HG03354 (cell line): ENCODE measurements around the gene MPL.

Experiments
- ATAC-seq: cut with Tn5 transposase; IDR thresholded peaks from one replicate; pipeline ENCODE4 v1.9.1; 2021; ENCODE audit warnings: mild to moderate bottlenecking; ENCODE audit not compliant: unreplicated experiment, poor library complexity, severe bottlenecking

MPL gene

DNA sequence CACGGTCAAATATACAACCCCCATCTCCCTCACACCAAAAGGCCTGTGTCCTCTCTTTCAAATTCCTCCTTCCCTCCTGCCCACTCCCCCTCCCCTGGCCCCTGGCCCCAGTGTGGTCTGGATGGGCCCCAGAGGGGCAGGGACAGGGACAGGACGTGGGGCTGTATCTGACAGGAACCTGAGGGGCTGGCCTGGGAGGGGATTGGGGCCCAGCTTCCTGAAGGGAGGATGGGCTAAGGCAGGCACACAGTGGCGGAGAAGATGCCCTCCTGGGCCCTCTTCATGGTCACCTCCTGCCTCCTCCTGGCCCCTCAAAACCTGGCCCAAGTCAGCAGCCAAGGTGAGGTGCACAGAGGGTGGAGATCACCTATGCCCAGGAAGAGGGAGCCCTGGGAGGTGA, at the start of gene MPL:
TSS of gene MPL (plus strand) at position 231 of the 400 bp plus-strand sequence. CDS start at position 262, 31 bp downstream.
- ATAC-seq, result no peak

DNA sequence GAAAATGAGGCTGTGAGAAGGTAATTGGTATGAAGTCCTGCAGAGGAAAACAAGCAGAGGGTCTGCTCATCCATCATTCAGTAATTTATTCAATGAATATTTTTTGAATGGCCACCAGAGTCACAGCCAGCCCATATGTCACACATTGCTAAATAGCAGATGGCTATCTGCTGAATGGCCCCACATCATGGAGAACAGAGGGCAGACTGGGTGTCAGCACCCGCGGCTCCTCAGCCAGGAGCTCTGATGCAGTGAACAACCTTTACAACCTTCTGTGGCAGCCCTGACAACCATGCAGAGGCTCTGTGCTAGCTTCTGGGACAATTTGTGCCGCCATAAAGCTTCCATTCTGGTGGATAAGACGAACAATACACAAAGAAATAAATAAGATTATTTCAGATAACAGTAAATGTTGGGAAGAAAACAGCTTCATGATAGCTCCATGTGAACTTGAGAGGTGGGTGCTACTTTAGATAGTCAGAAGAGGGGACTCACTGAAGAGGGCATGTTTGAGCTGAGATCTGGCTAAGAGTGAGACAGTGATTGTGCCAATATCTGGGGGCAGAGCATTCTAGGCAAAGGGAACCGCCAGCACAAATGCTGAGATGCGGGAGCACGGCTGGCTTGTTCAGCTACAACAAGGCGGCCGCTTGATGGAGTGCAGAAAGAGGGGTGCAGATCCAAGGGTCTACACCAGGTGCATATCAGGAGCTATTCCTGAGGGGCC, 49.4 kb upstream of the MPL start:
- no peak for ATAC-seq

DNA sequence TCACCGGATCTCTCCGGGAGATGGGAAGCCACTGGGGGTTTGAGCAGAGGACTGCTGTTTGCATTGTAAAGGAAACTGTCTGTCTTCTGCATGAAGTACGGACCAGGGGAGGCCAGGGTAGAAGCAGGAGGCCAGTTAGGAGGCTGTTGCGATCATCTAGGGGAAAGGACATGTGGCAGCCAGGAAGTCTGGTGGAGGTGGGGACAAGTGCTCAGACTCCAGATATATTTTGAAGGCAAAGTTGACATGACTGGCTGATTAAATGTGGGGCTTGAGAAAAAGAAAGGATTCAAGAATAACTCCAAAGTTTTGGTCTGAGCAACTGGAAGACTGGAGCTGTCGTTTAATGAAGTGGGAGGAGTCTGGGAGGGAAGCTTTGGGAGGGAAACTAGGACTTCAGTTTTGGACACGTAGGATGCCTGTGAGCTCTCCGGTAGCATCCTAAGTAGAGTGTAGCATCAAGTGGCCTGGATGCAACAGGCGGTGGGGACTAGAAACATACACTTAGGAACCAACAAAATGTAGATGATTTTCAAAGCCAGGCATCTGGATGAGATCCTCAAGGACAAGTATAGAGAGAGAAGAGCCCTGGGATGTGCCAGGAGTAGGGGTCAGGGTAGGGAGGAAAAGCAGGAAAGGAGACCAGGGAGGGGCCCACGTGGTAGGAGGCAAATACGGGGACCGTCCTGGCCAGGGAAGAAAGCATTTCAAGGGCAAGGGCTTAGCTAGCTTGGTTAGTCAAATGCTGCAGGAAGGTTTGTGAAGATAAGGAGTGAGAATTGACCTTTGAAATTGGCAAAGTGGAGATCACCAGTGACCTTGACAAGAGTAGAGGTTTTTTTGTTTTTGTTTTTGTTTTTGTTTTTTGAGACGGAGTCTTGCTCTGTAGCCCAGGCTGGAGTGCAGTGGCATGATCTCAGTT, 48.6 kb upstream of the MPL start:
- no peak for ATAC-seq

DNA sequence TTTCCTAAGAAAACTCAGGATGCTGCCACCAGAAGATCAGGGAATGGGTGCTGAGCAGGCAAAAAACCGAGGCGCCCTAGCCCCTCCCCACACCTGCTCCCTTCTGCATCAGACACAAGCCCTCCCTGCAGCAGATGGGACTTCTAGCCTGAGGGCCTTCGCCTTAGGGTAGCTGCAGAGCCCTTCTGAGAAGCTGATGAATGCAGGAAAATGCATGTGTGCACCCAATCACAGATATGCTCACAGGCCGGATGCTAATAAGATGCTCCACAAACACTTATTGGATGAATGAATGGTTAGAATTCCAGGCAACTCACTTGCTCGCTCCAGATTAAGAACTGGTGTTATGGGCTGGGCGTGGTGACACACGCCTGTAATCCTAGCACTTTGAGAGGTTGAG, 45.4 kb upstream of the MPL start:
- ATAC-seq, result no peak

DNA sequence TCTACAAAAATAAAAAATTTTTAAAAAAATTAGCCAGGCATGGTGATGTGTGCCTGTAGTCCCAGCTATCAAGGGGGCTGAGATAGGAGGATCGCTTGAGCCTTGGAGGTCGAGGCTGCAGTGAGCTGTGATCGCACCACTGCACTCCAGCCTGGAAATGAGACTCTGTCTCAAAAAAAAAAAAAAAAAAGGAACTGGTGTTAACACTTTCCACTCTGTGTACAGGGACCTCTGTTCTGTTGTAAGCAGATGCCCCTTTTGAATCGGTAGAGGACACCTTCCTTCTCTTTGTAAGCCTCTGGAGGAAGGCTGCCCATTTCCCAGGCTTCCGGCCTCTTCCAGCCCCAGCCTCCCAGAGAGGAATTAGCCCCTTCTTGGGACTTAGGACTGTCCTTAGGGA, 44.9 kb upstream of the MPL start:
- no peak for ATAC-seq

DNA sequence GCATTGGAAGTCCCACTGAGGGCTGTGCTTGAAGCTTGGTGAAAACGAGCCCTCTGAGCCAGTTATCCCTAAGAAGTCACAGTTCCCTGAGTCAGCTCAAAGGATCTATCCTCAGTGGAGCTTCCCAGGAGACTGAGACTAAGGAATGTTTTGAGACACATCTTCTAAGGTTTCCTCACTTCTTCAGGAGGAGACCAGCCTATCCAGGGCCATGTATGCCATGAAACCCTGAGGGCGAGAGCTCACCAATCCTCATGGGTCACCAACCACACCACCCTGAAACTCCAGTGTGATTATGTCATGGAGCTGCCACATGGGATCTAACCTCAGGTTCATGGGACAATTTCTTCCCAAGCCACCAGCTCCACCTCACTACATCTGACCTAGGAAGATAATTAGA, 44.4 kb upstream of the MPL start:
- ATAC-seq, result no peak

DNA sequence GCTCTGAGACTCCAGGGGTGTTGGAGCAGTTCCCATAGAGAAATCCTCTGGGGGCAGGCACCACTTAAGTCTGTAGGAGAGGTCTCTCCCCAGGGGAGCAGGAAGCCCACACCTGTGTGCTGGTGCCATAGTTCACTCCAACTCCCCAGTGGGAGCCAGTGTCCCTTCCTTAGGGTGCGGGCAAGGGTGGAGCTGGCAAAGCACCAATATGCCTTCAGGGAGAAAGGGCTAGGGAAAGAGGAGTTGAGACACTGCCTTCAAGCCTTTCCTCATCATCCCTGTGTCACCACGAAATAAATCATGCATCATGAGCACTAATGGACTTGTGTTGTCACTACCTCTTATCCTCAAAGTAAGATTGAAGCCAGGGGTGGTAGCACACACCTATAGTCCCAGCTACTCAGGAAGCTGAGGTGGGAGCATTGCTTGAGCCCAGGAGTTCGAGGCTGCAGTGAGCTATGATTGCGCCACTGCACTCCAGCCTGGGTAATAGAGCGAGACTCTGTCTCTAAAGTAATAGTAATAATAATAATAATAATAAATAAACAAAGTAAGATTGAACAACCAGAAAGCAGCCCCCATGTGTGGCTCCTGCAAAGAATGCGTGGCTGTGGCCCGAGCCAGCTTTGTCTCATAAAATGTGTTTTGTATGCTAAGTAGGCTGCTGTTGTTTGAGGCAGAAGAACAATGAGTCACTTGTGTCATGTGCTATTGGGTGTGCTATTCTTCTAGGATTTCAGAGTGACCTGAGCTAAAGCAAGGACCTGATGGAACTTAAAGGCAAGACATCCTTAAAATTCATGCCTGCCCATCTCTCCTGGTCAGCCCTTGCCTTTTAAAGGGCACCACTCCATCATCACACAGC, 43.5 kb upstream of the MPL start:
- no peak for ATAC-seq

DNA sequence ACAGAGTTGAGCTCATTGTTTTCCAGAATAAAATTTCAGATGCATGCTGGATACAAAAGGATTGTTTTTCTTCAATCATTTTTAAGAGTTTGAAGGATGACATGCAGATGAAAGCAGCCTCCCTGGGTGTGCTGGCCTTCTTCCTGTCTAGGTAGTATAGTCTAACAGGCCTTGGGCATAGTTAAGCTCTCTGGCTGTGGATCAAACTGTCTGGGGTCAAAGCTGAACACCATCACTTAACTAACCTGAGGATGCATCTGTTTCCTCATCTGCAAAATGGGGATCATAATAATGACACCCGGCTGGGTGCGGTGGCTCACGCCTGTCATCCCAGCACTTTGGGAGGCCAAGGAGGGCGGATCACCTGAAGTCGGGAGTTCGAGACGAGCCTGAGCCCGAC, 42.9 kb upstream of the MPL start:
- no peak for ATAC-seq

DNA sequence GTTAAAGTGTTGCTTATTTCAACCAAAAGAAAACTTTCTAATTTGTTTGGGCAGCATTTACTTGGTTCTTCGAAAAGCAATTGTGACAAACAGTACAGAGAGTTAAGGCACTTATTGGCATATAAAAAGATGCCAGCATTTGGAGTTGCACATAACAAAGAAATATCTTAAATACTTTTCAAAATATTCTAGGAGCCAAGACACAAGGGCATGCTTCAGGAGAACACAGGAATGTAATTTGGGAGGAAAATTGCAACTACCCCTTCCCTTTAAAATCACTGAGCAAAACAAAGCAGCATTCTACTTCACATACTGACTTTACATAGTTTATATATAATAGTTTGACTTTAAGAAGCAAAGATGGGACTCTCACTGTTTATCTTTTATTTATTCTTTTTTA, 41.4 kb upstream of the MPL start:
- no peak for ATAC-seq

DNA sequence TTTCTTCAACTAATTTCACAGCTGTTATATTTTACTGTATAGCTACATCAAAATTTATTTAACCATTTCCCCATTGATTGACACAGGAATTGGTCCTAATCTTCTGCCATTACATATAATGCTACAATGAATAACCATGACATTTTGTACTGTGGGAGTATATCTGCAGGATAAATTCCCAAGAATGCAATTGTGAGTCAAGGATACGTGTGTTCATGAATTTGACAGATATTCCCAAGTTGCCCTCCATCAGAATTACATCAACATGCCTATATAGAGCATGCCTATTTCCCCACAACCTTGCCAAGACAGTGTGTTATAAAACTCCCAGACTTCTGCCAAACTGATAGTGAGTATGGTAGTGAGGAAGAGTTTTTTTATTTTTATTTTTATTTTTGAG, 39.6 kb upstream of the MPL start:
- no peak for ATAC-seq

DNA sequence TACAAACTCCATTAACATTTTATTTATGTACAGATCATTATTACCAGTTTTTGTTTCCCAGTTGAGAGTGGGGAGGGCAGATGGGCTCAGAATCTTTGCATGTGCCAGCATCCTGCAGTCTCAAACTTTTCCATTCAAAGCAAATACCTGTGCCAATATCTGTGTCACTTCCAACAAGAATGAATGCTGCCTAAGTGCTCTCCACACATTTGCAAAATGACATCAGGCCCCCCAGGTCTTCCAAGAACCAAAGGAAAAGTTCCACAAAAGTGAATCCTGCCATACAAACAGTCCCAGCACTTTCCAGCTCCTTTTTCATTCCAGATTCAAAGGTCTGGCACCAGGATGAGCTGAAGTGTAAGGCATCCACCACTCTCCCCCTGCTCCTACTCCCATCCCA, 38.5 kb upstream of the MPL start:
- no peak for ATAC-seq

DNA sequence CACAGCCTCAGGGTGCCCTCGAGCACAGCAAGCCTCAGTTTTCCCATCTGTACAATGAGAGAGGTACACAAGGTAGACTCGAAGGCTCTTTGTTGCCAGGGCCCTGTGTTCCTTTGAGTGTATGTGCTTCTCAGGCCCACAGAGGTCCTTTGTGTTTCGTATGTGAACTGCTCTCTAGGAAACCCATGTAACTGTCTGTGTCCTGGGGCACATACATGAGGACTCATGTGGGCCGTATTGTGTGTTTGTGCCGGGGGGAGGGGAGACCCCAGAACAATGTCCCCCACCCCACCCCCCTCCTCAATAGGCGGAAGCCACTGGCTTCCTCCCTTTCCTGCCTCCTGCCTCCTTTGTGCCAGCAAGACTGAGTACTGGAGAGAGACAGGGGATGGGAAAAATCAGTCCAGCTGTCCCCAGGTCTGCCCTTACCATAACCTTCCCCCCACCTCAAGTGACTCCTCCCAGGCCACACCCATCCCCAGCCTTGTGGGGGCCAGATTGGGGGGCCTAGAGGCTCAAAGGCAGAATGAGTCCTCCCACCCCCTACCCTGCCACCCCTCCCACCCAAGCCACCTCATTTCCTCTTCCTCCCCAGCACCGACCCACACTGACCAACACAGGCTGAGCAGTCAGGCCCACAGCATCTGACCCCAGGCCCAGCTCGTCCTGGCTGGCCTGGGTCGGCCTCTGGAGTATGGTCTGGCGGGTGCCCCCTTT, 37.1 kb upstream of the MPL start, which contains the start of gene TIE1:
TSS of gene TIE1 (plus strand) at position 605 of the 717 bp plus-strand sequence. CDS start at position 695, 90 bp downstream.
- ATAC-seq, result no peak

DNA sequence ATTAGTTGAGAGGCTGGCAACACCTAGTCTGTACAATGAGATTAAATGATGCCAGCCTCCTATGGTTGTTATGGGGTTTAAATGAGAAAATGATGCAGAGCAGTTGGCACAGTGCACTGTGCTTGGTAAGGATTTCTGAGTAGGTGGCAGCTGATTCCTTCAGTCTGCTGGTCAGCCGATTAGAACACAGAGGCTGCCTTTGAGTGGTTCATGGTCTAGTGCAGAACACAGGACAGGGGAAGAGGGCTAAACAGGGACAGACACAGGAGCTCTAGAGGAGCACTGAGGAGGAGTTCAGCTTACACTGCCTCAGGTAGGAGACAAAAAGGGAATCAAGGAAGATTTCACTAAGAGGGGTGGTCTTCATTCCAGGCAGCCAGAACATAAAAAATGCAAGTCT, 35.4 kb upstream of the MPL start:
- no peak for ATAC-seq

DNA sequence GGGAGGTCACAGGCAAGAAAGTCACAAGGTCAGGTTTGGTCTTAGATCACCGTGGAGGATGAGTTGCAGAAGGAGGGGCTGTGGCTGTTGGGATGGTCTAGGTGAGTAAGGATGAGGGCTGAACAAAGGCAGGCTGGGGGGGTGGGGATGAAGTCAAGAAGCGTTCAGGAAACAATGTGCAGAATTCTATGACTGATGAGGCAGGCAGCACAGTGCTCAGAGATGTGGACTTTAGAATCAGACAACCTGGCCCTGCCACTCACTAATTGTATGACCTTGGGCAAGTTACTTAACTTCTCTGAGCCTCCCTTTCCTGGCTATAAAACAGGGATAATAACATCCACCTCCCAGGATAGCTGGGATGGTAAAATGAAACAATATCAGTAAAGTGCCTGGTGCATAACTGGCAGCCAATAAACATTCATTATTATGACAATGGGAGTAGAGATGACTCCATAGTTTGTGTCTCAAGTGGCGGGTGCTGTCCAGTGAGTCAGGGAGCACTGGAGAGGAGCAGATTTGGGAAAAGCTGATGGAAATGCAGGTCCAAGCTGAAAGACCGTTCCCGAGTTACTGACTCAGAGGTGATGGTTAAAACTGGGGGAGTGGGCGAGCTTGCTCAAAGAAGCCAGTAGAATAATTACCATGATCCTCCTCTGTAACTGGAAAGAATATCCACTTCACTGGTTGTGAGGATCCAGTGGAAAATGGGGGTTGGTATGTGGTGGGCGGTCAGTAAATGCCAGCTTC, 34.7 kb upstream of the MPL start:
- no peak for ATAC-seq

DNA sequence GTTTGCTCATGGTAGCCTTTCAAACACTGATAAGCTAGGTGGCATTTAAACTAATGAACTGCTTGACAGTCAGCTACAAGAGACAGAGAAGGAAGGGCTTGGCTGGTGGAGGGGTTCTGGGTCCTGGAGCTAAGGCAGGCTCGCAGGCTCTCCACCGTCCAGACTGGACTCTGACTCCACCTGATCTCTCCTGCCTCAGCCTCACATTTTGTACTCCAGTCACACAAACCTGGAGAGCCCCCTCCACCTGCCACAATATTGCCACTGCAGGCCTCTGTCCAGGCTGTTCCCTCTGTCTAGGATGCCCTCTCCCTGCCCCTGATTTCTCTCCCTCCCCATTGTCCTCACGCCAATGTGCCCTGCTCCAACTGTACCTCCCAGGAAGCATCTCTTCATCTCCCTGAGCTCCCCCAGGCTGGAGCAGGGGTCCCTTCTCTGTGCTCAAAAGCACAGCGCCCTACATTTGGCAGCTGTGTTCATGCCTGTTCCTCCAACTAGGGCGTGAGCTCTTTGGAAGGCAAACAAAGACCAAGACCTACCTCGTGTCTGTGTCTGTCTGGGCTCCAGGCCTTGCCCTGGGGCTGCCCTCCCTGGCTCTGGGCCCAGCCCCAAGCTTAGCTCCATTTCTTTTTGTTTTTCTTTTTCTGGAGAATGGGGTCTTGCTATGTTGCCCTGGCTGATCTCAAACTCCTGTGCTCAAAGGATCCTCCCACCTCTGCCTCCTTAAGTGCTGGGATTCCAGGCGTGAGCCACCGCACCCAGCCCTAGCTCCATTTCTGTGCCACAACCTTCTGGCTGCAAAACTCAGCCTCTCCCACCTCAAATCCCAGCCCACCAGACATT, 33.9 kb upstream of the MPL start:
- no peak for ATAC-seq

DNA sequence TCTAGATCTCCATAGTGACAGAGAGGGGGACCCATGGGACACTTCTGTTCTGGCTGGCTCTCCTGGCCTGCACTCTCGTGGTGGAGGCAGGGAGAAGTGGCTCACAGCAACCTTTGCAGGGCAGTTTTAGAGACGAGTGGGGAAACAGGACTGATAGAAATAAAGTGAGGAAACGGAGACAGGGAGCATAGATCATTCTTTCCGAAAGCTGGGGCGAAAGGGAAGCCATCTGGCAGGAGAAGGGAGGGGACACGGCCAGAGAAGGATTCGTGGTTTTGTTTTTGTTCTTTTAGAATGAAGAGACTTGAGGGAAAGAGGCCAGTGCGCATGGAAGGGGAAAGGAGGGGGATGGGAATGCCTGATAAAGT, 33.3 kb upstream of the MPL start:
- ATAC-seq, result no peak

DNA sequence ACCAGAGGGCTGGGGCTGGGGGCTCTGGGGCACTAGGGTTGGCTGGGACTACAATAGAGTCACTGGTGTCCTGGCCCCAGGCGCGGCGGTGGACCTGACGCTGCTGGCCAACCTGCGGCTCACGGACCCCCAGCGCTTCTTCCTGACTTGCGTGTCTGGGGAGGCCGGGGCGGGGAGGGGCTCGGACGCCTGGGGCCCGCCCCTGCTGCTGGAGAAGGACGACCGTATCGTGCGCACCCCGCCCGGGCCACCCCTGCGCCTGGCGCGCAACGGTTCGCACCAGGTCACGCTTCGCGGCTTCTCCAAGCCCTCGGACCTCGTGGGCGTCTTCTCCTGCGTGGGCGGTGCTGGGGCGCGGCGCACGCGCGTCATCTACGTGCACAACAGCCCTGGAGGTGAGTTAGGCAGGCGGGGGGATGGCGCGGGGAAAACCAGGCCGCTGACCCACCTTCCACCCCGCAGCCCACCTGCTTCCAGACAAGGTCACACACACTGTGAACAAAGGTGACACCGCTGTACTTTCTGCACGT, 32.8 kb upstream of the MPL start:
- no peak for ATAC-seq

DNA sequence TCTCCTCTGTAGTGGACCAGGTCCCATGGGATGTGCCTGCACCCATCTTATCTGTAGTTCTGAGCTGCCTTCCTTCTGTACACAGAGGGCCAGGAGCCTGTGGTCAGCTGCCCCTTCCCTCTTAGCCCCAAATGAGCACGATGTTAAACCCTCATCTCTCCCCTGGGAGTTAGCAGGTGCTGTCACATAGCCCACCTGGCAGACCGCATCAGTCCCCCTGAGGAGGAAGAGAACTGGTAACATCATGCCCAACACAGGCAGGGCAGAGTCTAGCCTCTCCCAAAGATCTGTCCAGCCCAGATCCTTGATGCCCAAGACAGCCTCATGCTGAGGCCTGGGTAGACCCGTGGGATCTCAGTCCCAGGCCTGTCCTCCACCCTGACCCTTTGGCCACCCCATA, 32.2 kb upstream of the MPL start:
- no peak for ATAC-seq
